Lower leg skin (tissue), 3 donors: ENCODE results near the gene LEF1.

Experiments
- POLR2A ChIP-seq, 2 donors: fragments of 450-650 bp; IDR thresholded peaks; one replicate each; pipeline ENCODE4 v1.6.1; 2016 to 2017; ENCODE audit warnings: antibody characterized with exemption in 2 of 2, mild to moderate bottlenecking in 1 of 2, moderate library complexity in 1 of 2
- TF ChIP-seq, protein P1 (sequence below), 3 donors: fragments of 450-650 bp; IDR thresholded peaks; one replicate each; pipeline ENCODE4 v1.5.1; 2016; ENCODE audit warnings: antibody characterized with exemption in 3 of 3, mild to moderate bottlenecking in 3 of 3, moderate library complexity in 2 of 3

DNA sequence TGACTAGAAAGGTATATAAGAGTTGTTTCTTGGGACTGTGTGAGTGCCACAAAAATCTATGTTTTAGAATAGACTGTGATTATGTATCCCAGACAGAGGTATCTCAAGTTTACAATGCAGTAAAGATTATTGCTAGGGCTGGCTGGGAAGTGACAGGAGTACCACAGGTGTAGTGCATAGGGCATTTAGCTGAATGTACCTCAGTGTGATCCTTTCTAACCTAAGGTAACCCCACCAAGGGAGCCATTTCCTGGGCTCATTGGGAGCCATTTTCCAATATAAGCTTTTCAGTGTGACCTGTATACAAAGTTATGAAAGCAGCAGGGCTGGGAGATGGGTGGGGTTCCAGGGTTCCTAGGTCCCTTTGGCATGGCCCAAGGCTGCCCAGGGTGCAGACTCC lies 6.1 kb upstream of the LEF1 start:
- TF ChIP-seq, protein P1, sequence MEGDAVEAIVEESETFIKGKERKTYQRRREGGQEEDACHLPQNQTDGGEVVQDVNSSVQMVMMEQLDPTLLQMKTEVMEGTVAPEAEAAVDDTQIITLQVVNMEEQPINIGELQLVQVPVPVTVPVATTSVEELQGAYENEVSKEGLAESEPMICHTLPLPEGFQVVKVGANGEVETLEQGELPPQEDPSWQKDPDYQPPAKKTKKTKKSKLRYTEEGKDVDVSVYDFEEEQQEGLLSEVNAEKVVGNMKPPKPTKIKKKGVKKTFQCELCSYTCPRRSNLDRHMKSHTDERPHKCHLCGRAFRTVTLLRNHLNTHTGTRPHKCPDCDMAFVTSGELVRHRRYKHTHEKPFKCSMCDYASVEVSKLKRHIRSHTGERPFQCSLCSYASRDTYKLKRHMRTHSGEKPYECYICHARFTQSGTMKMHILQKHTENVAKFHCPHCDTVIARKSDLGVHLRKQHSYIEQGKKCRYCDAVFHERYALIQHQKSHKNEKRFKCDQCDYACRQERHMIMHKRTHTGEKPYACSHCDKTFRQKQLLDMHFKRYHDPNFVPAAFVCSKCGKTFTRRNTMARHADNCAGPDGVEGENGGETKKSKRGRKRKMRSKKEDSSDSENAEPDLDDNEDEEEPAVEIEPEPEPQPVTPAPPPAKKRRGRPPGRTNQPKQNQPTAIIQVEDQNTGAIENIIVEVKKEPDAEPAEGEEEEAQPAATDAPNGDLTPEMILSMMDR (IDR thresholded peaks at IDR 0.05) = no peak
- no peak for TF ChIP-seq POLR2A (IDR thresholded peaks at IDR 0.05)
